HG03469 (cell line): Measurements from ENCODE around the gene TCIRG1.
"Not testable (repeated sequence)": the region's sequence is repeated elsewhere in the genome, so short reads cannot be mapped to it uniquely, and the experiment has no call there.

Experiments
- ATAC-seq: cut with Tn5 transposase; IDR thresholded peaks from one replicate; pipeline ENCODE4 v1.9.1; 2021; ENCODE audit warnings: mild to moderate bottlenecking, moderate library complexity, moderate number of reproducible peaks; ENCODE audit not compliant: unreplicated experiment

The TCIRG1 gene, protein sequence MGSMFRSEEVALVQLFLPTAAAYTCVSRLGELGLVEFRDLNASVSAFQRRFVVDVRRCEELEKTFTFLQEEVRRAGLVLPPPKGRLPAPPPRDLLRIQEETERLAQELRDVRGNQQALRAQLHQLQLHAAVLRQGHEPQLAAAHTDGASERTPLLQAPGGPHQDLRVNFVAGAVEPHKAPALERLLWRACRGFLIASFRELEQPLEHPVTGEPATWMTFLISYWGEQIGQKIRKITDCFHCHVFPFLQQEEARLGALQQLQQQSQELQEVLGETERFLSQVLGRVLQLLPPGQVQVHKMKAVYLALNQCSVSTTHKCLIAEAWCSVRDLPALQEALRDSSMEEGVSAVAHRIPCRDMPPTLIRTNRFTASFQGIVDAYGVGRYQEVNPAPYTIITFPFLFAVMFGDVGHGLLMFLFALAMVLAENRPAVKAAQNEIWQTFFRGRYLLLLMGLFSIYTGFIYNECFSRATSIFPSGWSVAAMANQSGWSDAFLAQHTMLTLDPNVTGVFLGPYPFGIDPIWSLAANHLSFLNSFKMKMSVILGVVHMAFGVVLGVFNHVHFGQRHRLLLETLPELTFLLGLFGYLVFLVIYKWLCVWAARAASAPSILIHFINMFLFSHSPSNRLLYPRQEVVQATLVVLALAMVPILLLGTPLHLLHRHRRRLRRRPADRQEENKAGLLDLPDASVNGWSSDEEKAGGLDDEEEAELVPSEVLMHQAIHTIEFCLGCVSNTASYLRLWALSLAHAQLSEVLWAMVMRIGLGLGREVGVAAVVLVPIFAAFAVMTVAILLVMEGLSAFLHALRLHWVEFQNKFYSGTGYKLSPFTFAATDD

DNA sequence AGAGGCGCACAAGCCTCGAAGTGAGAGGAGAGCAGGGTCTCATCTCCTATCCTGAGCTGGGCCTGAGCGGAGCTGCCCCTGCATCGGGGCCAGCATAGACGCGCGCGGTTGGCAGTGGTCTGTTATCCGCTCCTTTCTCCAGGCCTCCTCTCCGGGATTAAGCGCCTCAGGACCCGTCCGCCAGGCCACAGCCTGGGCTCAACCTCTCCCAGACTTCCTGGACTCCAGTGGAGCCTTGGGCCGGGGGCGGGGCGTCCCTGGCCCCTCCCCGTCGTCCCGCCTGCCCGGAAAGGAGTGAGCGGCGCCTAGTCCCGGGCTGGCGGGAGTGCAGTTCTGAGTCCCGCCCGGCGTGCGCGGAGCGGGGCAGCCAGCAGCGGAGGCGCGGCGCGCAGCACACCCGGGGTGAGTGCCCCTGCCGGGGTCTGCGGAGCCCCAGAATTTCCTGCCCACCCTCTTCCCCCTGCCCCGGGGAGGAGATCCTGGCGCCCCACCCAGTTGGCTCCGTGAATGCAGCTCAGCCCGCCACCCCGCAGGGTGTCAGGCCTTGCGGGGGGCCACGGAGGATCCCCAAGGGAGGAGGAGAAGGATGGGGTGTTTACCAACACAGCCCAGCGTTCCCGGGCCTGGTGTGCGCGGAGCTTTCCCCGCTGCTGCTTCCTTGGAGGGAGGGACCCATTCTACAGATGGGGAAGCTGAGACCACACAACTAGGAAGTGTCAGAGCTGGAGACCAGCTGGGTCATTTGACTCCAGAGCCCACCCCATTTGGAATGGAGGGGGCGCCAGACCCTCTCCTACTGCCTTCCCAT is at the start of gene TCIRG1:
TSS of gene TCIRG1 (plus strand) at position 308 of the 808 bp plus-strand sequence. CDS start 2,247 bp downstream, outside the sequence.
- ATAC-seq = no peak

DNA sequence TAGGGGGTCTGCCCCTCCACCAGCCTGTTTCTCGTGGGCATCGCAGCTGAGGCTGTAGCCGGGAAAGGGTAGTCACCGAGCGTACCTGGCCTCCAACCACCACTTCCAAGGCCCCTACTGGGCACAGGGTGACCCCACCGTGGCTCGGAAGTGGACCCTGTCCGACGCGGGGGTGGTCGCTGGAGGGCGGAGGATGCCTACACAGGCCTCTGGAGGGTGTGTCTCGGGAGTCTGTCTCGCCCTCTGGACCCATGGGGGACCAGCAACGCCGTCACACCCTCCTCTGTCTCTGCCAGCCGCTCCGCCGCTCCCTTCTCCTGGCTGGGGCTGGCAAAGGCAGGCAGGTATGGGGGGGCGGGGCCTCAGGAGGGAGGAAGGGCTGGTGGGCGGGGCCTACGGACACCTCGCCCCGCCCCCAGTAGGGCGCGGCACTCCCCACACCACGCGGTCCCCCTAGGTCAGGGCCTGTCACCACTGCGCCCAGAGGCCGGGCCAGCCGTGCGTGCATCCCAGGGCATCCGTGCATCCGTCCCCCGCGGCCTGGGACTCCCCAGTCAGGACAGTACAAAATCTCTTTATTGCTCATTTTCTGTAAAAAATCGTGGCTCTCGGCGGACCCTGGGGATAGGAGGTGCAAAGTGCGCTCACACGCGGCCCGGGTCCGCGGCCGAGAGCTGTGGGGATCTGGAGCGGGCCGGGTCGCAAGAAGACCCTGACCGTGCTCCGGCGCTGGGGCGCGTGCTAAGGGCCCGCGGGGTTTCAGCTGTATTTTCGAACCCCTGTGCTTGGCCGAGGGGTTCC is 48.1 kb upstream of the TCIRG1 start:
- not testable (repeated sequence) for ATAC-seq

GRCh38 chr11:67991347-67992121 is 47.3 kb upstream of the TCIRG1 start:
- ATAC-seq = not testable (repeated sequence)

GRCh38 chr11:67993821-67994220 is 45.0 kb upstream of the TCIRG1 start:
- not testable (repeated sequence) for ATAC-seq

DNA sequence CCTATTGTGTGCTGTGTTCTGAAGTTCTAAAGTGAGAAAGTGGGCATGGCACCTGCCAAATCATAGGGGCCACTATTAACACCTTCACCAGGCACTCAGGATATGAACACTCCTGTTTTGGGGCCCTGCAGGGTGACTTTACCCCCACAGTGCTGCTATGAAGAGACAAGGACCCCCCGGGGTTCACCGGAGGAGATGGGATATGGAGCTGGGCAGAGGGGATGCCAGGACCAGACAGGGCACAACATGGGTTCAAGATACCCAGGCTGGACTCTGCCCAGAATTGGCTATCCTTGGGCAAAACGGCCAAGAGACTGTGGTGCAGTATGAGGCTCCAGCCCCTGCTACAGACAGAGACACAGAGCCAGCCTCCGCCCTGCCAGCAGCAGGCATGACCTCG is 44.4 kb upstream of the TCIRG1 start:
- ATAC-seq = not testable (repeated sequence)

DNA sequence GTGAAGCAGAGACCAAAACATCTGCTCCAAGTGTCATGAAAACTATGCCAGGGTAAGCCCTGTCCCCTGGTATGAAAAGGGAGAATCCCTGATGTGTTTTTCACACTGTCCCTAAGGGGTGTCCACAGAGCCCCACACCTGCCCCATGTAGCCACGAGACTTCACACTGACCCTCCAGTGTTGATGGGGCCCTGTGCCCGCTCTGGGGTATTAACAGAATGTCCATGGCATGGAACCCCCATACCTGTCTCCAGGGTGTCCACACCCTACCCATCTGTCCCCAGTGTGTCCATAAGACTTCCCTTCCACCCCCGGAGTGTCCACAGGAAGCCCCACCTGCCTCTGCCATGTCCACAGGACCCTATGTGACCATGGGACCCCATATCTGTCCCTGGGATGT is 43.7 kb upstream of the TCIRG1 start:
- not testable (repeated sequence) for ATAC-seq

GRCh38 chr11:67995579-67995978 is 43.2 kb upstream of the TCIRG1 start:
- not testable (repeated sequence) for ATAC-seq

DNA sequence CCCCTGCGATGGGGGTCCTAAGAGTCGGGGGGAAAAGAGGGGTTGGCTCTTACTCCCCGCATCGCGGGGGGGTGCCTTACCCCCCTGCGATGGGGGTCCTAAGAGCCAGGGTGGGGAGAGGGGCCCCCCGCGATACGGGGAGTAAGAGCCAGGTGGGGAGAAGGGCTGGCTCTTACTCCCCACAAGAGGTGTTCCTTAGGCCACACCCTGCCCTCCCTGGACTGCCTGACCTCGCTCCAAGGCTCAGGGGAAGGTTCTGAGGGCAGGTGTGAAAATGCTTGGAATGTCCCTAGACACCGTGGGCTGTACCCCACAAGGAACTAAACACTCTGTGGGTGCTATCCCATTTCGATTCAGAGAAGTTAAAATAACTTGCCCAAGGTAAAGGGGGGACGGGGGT is 42.8 kb upstream of the TCIRG1 start:
- no peak for ATAC-seq

GRCh38 chr11:67996622-67997474 is 42.0 kb upstream of the TCIRG1 start:
- no peak for ATAC-seq

GRCh38 chr11:67997475-67997921 is 41.3 kb upstream of the TCIRG1 start:
- ATAC-seq = no peak

DNA sequence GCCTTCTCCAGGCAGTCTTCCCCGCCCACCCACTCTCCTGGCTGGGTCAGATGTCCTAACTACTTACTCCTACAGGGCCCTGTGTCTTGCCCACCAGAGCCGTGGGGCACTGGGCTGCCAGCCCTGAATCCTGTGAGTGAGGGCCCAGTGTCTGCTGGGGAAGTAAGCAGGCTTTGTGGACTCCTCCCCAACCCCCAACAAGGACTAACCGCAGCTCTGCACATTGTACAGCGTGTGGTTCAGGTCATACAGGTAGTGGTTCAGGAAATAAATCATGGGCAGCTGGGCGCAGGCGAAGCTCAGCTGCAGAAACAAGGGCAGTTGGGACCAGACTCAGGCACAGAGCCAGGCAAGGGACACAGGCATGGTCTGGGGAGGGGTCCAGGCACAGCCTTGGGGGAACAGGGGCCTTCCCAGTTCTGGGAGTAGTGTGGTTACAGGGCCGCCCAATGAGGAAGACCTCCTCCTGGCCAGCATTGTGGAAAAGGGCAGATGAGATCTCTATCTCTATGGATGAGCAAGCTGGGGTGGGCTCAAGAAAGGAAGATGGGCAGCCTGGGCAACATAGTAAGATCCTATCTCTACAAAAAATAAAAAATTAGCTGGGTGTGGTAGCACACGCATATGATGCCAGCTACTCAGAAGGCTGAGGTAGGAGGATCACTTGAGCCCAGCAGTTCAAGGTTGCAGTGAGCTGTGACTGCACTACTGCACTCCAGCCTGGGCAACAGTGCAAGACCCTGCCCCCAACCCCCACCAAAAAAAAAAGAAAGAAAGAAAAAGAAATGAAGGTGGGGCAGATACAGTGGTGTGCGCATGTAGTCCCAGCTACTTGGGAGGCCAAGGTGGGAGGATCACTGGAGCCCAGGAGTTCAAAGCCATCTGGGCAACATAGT is 40.4 kb upstream of the TCIRG1 start:
- ATAC-seq = no peak

DNA sequence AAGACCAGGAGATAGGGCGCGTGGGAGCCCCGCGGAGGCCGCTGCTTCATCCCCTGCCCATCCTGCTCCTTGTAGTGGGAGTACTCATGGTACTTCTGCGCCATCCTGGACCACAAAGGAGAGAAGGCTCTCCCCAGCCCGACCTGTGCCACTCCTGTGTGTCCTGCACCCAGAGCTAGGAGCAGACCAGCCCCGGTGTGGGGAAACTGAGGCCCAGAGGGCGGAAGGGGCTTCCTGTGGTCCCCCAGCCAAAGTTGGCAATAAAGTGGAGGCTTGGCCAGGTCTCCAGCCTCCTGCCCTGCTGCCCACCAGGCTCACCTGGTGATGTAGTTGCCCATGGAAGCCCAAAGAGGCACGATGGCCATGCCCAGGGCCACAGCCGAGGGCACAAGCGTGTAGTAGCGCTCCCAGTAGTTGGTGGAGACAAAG is 39.6 kb upstream of the TCIRG1 start:
- no peak for ATAC-seq

- no peak for ATAC-seq
Measured at GRCh38 chr11:67999704-68000103, 39.1 kb upstream of the TCIRG1 start.

DNA sequence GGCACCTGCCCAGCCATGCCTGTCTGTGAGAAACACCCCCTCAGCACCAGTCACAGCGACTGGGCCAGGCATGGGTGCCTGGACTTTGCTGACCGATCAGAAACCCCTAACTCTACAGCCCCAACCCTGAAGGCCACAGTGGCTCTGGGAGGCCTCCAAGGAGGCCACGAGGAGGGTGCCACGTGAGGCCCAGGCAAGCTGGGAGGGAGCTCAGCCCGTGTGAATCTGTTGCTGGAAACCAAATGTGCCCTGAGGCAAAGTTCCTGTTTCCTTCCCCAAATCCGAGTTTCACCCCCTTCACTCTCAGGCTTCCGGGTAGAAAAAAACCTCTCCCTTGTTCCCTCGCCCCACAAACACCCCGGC is 36.3 kb upstream of the TCIRG1 start:
- ATAC-seq = no peak

GRCh38 chr11:68002938-68003845 is 35.6 kb upstream of the TCIRG1 start:
- ATAC-seq = no peak

GRCh38 chr11:68003846-68004550 is 34.8 kb upstream of the TCIRG1 start, which contains the start of gene UNC93B1:
UNC93B1 (minus strand) TSS chr11:68004097; CDS start chr11:68004043, 54 bp downstream.
- no peak for ATAC-seq
